H1 (cell line): ENCODE results near the gene TBCEL.

Experiments used
- CREB1 ChIP-seq: IDR thresholded peaks from 2 replicates; pipeline ENCODE4 v1.6.1; 2012; ENCODE audit warnings: inconsistent platforms
- CTCF ChIP-seq, 3 experiments: IDR thresholded peaks; 1 replicate in 2 of 3; 2 replicates in 1 of 3; pipeline versions ENCODE4 v1.5.1 to v1.6.1; 2011; ENCODE audit warnings: low read length in 3 of 3, mild to moderate bottlenecking in 3 of 3, inconsistent platforms in 2 of 3, low read depth in 1 of 3, moderate library complexity in 1 of 3; ENCODE audit not compliant: insufficient read depth in 1 of 3; ENCODE audit errors: control extremely low read depth in 1 of 3
- EGR1 ChIP-seq: IDR thresholded peaks from 2 replicates; pipeline ENCODE4 v1.6.1; 2011; ENCODE audit warnings: low read depth, low read length, borderline replicate concordance
- EZH2 ChIP-seq: fragments of 200-600 bp; sonication (generic); IDR thresholded peaks from 2 replicates; pipeline ENCODE4 v1.7.1; 2012; ENCODE audit warnings: low read depth, mild to moderate bottlenecking, moderate library complexity, low read length, inconsistent platforms; ENCODE audit not compliant: severe bottlenecking
- GABPA ChIP-seq: IDR thresholded peaks from 2 replicates; pipeline ENCODE4 v1.6.1; 2011; ENCODE audit warnings: mild to moderate bottlenecking, low read length, moderate library complexity, borderline replicate concordance; ENCODE audit not compliant: insufficient read depth
- JUND ChIP-seq: IDR thresholded peaks from 2 replicates; pipeline ENCODE4 v1.6.1; 2011; ENCODE audit warnings: mild to moderate bottlenecking, improper control_type of control experiment, low read length
- POLR2A ChIP-seq, 2 experiments: IDR thresholded peaks; 1 replicate in 1 of 2; 2 replicates in 1 of 2; pipeline ENCODE4 v1.6.1; 2011; ENCODE audit warnings: low read depth in 2 of 2, low read length in 2 of 2, mild to moderate bottlenecking in 2 of 2; ENCODE audit errors: control extremely low read depth in 1 of 2
- RFX5 ChIP-seq: IDR thresholded peaks from 2 replicates; pipeline ENCODE4 v1.6.1; 2011; ENCODE audit warnings: low read depth, low read length, improper control_type of control experiment, borderline replicate concordance
- SP1 ChIP-seq: IDR thresholded peaks from 2 replicates; pipeline ENCODE4 v1.6.1; 2011; ENCODE audit warnings: low read depth, low read length
- TAF1 ChIP-seq: IDR thresholded peaks from 2 replicates; pipeline ENCODE4 v1.6.1; 2011; ENCODE audit warnings: mild to moderate bottlenecking, low read depth, low read length
- TAF7 ChIP-seq: optimal IDR thresholded peaks from 2 replicates; pipeline ENCODE3; 2011; ENCODE audit warnings: low read depth, mild to moderate bottlenecking, inconsistent platforms, low read length, moderate library complexity, borderline replicate concordance

GRCh38 chr11:121004206-121004840 is 19.6 kb upstream of the TBCEL start:
- no peak for TF ChIP-seq GABPA
- TF ChIP-seq CTCF (IDR thresholded peaks at IDR 0.05; ENCODE audit: control extremely low read depth in 1 of 3, insufficient read depth in 1 of 3, low read depth in 1 of 3, low read length in 3 of 3) = no peak
- no peak for TF ChIP-seq POLR2A (IDR thresholded peaks at IDR 0.05; ENCODE audit: control extremely low read depth in 1 of 2, low read depth in 2 of 2, low read length in 2 of 2)
- TF ChIP-seq TAF7 = no peak
- no peak for TF ChIP-seq CREB1
- peak; percentile 52; the same call in 1 of the 2 replicates for TF ChIP-seq JUND
- no peak for TF ChIP-seq EZH2
- no peak for TF ChIP-seq EGR1
- no peak for TF ChIP-seq TAF1
- no peak for TF ChIP-seq RFX5
- no peak for TF ChIP-seq SP1
